Activated naive CD4-positive, alpha-beta T cell treated with anti-CD3 and anti-CD28 coated beads, Interleukin-2, amount 50 U/mL, for 72 hours (primary cell): ENCODE data around the gene ANXA8L1. TPM values are rescaled to one million over a fixed set of nuclear protein-coding genes. Genes with fewer than 3 reads are reported as not detected.
"Not testable (repeated sequence)": the region's sequence is repeated elsewhere in the genome, so short reads cannot be mapped to it uniquely, and the experiment has no call there.

ENCODE experiments used
- ATAC-seq, 2 donors: fragments of 150-1000 bp; cut with Tn5 transposase; 2 replicates each; pipeline ENCODE4 v1.10.0; 2021; ENCODE audit warnings: mild to moderate bottlenecking in 2 of 2, moderate library complexity in 2 of 2
- DNase-seq, 2 donors: peaks; one replicate each; pipeline ENCODE4 v3.0.0; 2021 to 2022; ENCODE audit warnings: low spot score in 2 of 2
- H3K27ac Mint-ChIP-seq, 2 donors: one replicate each; pipeline ENCODE4 v1.8.0; 2022; ENCODE audit warnings: mild to moderate bottlenecking in 2 of 2, mixed read lengths in 2 of 2
- H3K36me3 Mint-ChIP-seq, 2 donors: one replicate each; pipeline ENCODE4 v1.8.0; 2022; ENCODE audit warnings: mixed read lengths in 2 of 2
- H3K9me3 Mint-ChIP-seq, 2 donors: one replicate each; pipeline ENCODE4 v1.8.0; 2022; ENCODE audit warnings: mixed read lengths in 2 of 2
- total RNA-seq, 2 donors: library from RNA; stranded (reverse); gene quantifications; one replicate each; pipeline ENCODE4 v1.2.3, GENCODE V29; 2022

ANXA8L1 gene
- total RNA-seq, 2 donors from 2014 or later, result not detected

GRCh38 chr10:46386694-46387093 lies 11.1 kb downstream of the ANXA8L1 start:
- peak; percentile 98 to 100 for ATAC-seq
- not testable (repeated sequence) for H3K9me3 Mint-ChIP-seq, H3K27ac Mint-ChIP-seq, H3K36me3 Mint-ChIP-seq, DNase-seq

- not testable (repeated sequence) for ATAC-seq, DNase-seq, H3K9me3 Mint-ChIP-seq, H3K36me3 Mint-ChIP-seq, H3K27ac Mint-ChIP-seq
Measured at GRCh38 chr10:46387309-46387902, 11.8 kb downstream of the ANXA8L1 start.

- H3K9me3 Mint-ChIP-seq, H3K36me3 Mint-ChIP-seq, DNase-seq, H3K27ac Mint-ChIP-seq, ATAC-seq: not testable (repeated sequence)
Measured at GRCh38 chr10:46391422-46391821, 15.8 kb downstream of the ANXA8L1 start.

DNA sequence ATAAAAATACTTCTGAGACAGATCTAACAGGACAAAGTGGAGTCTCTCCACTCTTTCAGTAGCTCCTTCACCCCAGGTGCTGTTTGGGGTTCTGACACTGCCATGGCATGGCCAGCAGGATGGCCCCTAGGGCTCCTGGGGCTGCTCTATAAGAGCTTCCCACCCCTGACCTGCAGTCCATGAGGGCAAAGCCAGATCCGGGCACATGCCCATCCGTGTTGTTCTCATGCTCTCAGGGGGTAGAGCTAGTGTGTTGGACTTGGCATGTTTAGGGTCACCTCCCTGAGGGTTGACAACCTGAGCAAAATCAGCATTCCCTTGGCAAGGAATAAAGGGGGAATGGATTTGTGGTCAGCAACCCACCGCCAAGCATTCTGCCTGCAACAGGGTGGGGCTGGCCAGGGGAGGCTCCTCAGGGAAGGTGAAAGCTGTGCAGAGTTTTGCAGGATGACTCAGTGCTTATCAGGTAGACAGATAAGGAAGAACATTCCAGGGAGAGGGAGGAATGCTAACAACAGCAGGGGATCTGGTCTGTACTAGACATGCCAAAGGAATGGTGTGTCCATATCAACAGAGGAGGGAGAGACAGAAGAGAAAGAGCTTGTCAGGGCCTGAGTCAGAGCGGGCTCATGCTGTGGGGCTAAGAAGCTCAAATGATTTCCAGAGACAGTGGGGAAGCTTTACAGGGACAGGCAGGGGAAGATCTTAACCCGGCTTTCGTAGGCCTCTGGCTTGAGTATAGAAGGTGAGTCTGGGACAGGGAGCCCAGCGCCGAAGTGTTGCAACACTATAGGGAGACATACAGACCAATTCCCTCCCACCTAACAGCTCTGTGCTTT lies 21.1 kb downstream of the ANXA8L1 start:
- not testable (repeated sequence) for ATAC-seq, H3K27ac Mint-ChIP-seq, H3K36me3 Mint-ChIP-seq, H3K9me3 Mint-ChIP-seq, DNase-seq

- peak in 1 of 2 donors; percentile 8 for ATAC-seq
- not testable (repeated sequence) for DNase-seq, H3K9me3 Mint-ChIP-seq, H3K36me3 Mint-ChIP-seq, H3K27ac Mint-ChIP-seq
Measured at GRCh38 chr10:46397767-46398166, 22.2 kb downstream of the ANXA8L1 start.

DNA sequence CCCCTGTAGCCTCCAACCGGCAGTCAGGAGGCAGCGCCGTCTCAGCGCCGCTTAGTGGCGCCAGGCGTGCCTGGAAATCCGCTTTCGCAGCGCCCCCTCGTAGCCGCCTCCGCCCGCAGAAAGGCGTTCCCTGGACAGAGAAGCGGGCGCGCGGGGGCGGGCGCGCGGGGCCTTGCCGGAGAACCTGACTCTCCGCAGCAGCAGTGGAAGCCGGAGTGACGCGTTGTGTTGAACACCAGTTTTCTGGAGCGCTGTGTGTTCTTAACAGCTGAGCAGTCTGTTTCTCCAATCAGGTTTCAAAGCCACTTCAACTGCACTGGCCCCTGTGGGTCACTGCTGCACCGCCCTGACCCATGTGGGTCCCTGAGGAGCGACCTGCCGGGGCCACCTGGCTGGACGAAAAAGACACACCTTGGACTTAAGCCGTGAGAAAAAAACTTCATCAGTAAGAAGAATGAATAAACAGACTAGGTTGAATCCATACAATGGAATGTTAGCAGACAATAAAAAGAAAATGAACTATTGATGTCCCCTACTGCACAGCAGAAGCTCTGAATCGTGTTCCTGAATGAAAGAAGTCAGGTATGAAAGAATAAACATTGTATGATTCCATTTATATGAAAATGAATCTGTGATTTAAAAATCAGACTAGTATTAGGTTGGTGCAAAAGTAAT lies 22.8 kb downstream of the ANXA8L1 start:
- H3K36me3 Mint-ChIP-seq, H3K9me3 Mint-ChIP-seq, DNase-seq, H3K27ac Mint-ChIP-seq: not testable (repeated sequence)
- peak; percentile 87 to 89 for ATAC-seq

- H3K9me3 Mint-ChIP-seq, H3K36me3 Mint-ChIP-seq, DNase-seq, H3K27ac Mint-ChIP-seq, ATAC-seq: not testable (repeated sequence)
Measured at GRCh38 chr10:46409556-46409955, 34.0 kb downstream of the ANXA8L1 start.

GRCh38 chr10:46411123-46411522 lies 35.5 kb downstream of the ANXA8L1 start:
- not testable (repeated sequence) for H3K36me3 Mint-ChIP-seq, H3K9me3 Mint-ChIP-seq, ATAC-seq, H3K27ac Mint-ChIP-seq, DNase-seq

DNA sequence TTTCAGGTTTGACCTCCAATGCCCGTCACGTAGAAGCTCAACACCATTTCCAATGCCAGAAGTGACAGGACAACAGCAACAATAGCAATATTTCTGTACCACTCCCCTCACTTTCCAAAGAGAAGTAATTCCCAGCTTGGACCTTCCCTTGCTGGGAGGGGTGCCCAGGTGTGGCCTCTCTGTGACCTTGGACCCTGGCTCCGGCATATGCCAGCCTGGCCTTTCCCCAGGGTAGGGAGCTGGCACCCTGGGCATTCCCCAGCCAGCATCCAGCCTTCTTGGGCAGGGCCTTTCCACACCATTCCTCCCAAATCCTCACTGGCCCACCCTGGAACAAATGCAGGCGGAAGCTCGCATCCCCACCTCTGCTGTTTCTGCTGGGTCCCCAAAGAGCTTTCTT lies 37.1 kb downstream of the ANXA8L1 start:
- not testable (repeated sequence) for ATAC-seq, H3K27ac Mint-ChIP-seq, H3K36me3 Mint-ChIP-seq, H3K9me3 Mint-ChIP-seq, DNase-seq

DNA sequence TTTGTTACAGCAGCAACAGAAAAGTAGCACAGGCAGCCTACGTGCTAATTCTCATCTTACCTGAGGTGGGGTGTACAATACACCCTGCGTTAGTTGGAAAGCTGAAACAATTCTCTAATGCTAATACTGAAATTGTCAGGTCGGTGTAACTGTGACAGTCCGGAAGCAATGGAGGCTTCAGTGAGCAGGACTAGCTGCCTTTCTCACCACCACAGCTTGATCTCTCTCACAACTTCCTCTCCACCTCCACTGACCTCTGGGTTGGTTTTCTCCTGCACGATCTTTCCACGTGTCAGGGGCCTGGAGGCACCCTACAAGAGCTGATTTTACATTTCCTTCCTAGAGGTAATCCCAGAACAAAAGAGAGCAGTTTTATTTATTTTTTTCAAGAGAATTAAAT lies 39.7 kb downstream of the ANXA8L1 start:
- not testable (repeated sequence) for ATAC-seq, H3K9me3 Mint-ChIP-seq, H3K36me3 Mint-ChIP-seq, DNase-seq, H3K27ac Mint-ChIP-seq

GRCh38 chr10:46418283-46418682 lies 42.7 kb downstream of the ANXA8L1 start:
- ATAC-seq, H3K9me3 Mint-ChIP-seq, H3K36me3 Mint-ChIP-seq: not testable (repeated sequence)

GRCh38 chr10:46419570-46420379 lies 44.2 kb downstream of the ANXA8L1 start:
- DNase-seq, H3K36me3 Mint-ChIP-seq, ATAC-seq, H3K27ac Mint-ChIP-seq, H3K9me3 Mint-ChIP-seq: not testable (repeated sequence)

More at GRCh38 chr10:46418283-46418682, 42.7 kb downstream of the ANXA8L1 start:
- H3K27ac Mint-ChIP-seq, DNase-seq: not testable (repeated sequence)

GRCh38 chr10:46423550-46423949 lies 48.0 kb downstream of the ANXA8L1 start:
- H3K27ac Mint-ChIP-seq, DNase-seq, H3K36me3 Mint-ChIP-seq, H3K9me3 Mint-ChIP-seq, ATAC-seq: not testable (repeated sequence)

GRCh38 chr10:46440942-46441341 lies 65.4 kb downstream of the ANXA8L1 start:
- H3K36me3 Mint-ChIP-seq, DNase-seq, ATAC-seq: not testable (repeated sequence)

More at GRCh38 chr10:46440942-46441341, 65.4 kb downstream of the ANXA8L1 start:
- not testable (repeated sequence) for H3K9me3 Mint-ChIP-seq, H3K27ac Mint-ChIP-seq
